Liver (tissue), 9 donors: ENCODE results near the gene ATP10D. TPM values are rescaled to one million over a fixed set of nuclear protein-coding genes. Genes with fewer than 3 reads are reported as not detected.

Experiments used
- DNase-seq: peaks from one replicate; pipeline ENCODE4 v3.0.0-alpha.2; 2017; ENCODE audit warnings: low spot score
- H3K27ac ChIP-seq, 2 donors: one replicate each; pipeline ENCODE4 v1.7.0; 2013; ENCODE audit warnings: inconsistent platforms in 2 of 2, low read length in 2 of 2, control low read depth in 1 of 2, low read depth in 1 of 2, mild to moderate bottlenecking in 1 of 2
- H3K27me3 ChIP-seq, 4 donors: one replicate each; pipeline versions ENCODE4 v1.6.1 to v1.7.0; 2013; ENCODE audit warnings: low read length in 3 of 4, inconsistent platforms in 1 of 4, mild to moderate bottlenecking in 1 of 4, moderate library complexity in 1 of 4; ENCODE audit not compliant: control insufficient read depth in 4 of 4, insufficient read depth in 4 of 4
- H3K36me3 ChIP-seq, 4 donors: one replicate each; pipeline versions ENCODE4 v1.6.1 to v1.7.0; 2013; ENCODE audit warnings: low read length in 3 of 4, mild to moderate bottlenecking in 3 of 4, low read depth in 1 of 4, moderate library complexity in 1 of 4; ENCODE audit not compliant: control insufficient read depth in 4 of 4, insufficient read depth in 3 of 4
- H3K4me1 ChIP-seq, 4 donors: one replicate each; pipeline versions ENCODE4 v1.6.1 to v1.7.0; 2013; ENCODE audit warnings: low read length in 3 of 4, mild to moderate bottlenecking in 3 of 4, moderate library complexity in 1 of 4; ENCODE audit not compliant: control insufficient read depth in 4 of 4, insufficient read depth in 4 of 4
- H3K4me3 ChIP-seq, 3 donors: one replicate each; pipeline versions ENCODE4 v1.6.1 to v1.7.0; 2013; ENCODE audit warnings: low read length in 3 of 3, control low read depth in 1 of 3, low read depth in 1 of 3, mild to moderate bottlenecking in 1 of 3
- H3K9ac ChIP-seq, 2 donors: one replicate each; pipeline ENCODE4 v1.7.0; 2013; ENCODE audit warnings: low read length in 2 of 2, mild to moderate bottlenecking in 2 of 2, moderate library complexity in 2 of 2, control low read depth in 1 of 2, low read depth in 1 of 2
- H3K9me3 ChIP-seq, 4 donors: one replicate each; pipeline versions ENCODE4 v1.6.1 to v1.7.0; 2013; ENCODE audit warnings: low read length in 3 of 4; ENCODE audit not compliant: control insufficient read depth in 4 of 4
- ATF3 ChIP-seq: IDR thresholded peaks from 2 replicates; pipeline ENCODE4 v1.6.1; 2016; ENCODE audit warnings: antibody characterized with exemption
- CTCF ChIP-seq: fragments of 150-350 bp; IDR thresholded peaks from 2 replicates; pipeline ENCODE4 v1.5.1; 2017; ENCODE audit warnings: improper control_type of control experiment, low read depth, low read length; ENCODE audit not compliant: missing input control
- EGR1 ChIP-seq, 2 donors: IDR thresholded peaks; 2 replicates each; pipeline ENCODE4 v1.6.1; 2016 to 2018; ENCODE audit warnings: antibody characterized with exemption in 2 of 2, low read depth in 2 of 2
- FOXA1 ChIP-seq: IDR thresholded peaks from 2 replicates; pipeline ENCODE4 v1.6.1; 2016; ENCODE audit warnings: antibody characterized with exemption
- FOXA2 ChIP-seq: IDR thresholded peaks from 2 replicates; pipeline ENCODE4 v1.6.1; 2016; ENCODE audit warnings: antibody characterized with exemption
- GABPA ChIP-seq, 2 donors: IDR thresholded peaks in 1 of 2; conservative IDR thresholded peaks in 1 of 2; 2 replicates each; pipeline ENCODE4 v1.6.1; 2016; ENCODE audit warnings: antibody characterized with exemption in 2 of 2, mild to moderate bottlenecking in 1 of 2, moderate library complexity in 1 of 2
- HNF4A ChIP-seq, 2 donors: conservative IDR thresholded peaks; 2 replicates each; pipeline ENCODE4 v1.6.1; 2016; ENCODE audit warnings: antibody characterized with exemption in 2 of 2, mild to moderate bottlenecking in 2 of 2
- HNF4G ChIP-seq: IDR thresholded peaks from 2 replicates; pipeline ENCODE4 v1.6.1; 2016; ENCODE audit warnings: antibody characterized with exemption
- MAX ChIP-seq: IDR thresholded peaks from 2 replicates; pipeline ENCODE4 v1.6.1; 2016; ENCODE audit warnings: antibody characterized with exemption
- RAD21 ChIP-seq, 2 donors: IDR thresholded peaks; 2 replicates each; pipeline ENCODE4 v1.6.1; 2016; ENCODE audit warnings: antibody characterized with exemption in 2 of 2, mild to moderate bottlenecking in 2 of 2
- REST ChIP-seq: IDR thresholded peaks from 2 replicates; pipeline ENCODE4 v1.6.1; 2016; ENCODE audit warnings: antibody characterized with exemption, mild to moderate bottlenecking
- RXRA ChIP-seq, 2 donors: IDR thresholded peaks; 2 replicates each; pipeline ENCODE4 v1.6.1; 2017 to 2018; ENCODE audit warnings: antibody characterized with exemption in 2 of 2, mild to moderate bottlenecking in 1 of 2
- SP1 ChIP-seq: IDR thresholded peaks from 2 replicates; pipeline ENCODE4 v1.6.1; 2018; ENCODE audit warnings: antibody characterized with exemption, mild to moderate bottlenecking
- TAF1 ChIP-seq: conservative IDR thresholded peaks from 2 replicates; pipeline ENCODE4 v1.6.1; 2016; ENCODE audit warnings: antibody characterized with exemption, mild to moderate bottlenecking
- YY1 ChIP-seq: IDR thresholded peaks from 2 replicates; pipeline ENCODE4 v1.6.1; 2016; ENCODE audit warnings: antibody characterized with exemption, mild to moderate bottlenecking
- ZBTB33 ChIP-seq: IDR thresholded peaks from 2 replicates; pipeline ENCODE4 v1.6.1; 2016; ENCODE audit warnings: antibody characterized with exemption
- WGBS: extraction: QIAGEN DNeasy Blood & Tissue Kit; methylation state at CpG from one replicate; pipeline ENCODE4 v1.1.7; 2013; 5-methylcytosine and 5-hydroxymethylcytosine counted together
- polyA plus RNA-seq, 2 donors: library from polyadenylated mRNA; stranded (reverse) in 1 of 2; unstranded in 1 of 2; fragments of 200-250 nt in 1 of 2; fragments of >200 nt in 1 of 2; fragmentation: Nextera tagmentation in 1 of 2; extraction: Ambion mirVana in 1 of 2; gene quantifications; one replicate each; pipeline versions ENCODE4 v1.2.1 to v1.2.3, GENCODE V29; 2013 to 2015
- total RNA-seq, 2 donors: library from RNA; depleted of rRNA; stranded (reverse); fragments of >200 nt; gene quantifications; one replicate each; pipeline ENCODE4 v1.2.3, GENCODE V29; 2014
- donor health status: healthy.
- donor health status: healthy.
- donor health status: healthy.
- donor health status: healthy.
- donor health status: healthy.

Gene ATP10D
- total and polyA plus RNA-seq, 4 donors: 4.3 to 13.6 (median 7.4) TPM

- WGBS: 90% methylated on average over 4 of the region's 4 CpGs
- Histone ChIP-seq H3K4me1 (no peaks in the 10 kb centered on the region), H3K36me3 (no peaks in the 10 kb centered on the region), H3K9me3 (no peaks in the 10 kb centered on the region), H3K9ac (no peak overlapping the region), H3K4me3 (no peak overlapping the region), H3K27ac (no peak overlapping the region), H3K27me3 (no peaks in the 10 kb centered on the region)
- no peak for TF ChIP-seq HNF4A (conservative IDR thresholded peaks at IDR 0.05)
- no peak for TF ChIP-seq CTCF
- no peak for TF ChIP-seq HNF4G
- no peak for TF ChIP-seq EGR1 (IDR thresholded peaks at IDR 0.05; ENCODE audit: low read depth in 2 of 2)
- TF ChIP-seq SP1: no peak
- TF ChIP-seq GABPA (IDR thresholded peaks at IDR 0.05 in 1 of 2, conservative IDR thresholded peaks at IDR 0.05 in 1 of 2): no peak
- no peak for TF ChIP-seq RXRA (IDR thresholded peaks at IDR 0.05)
- no peak for TF ChIP-seq YY1
- no peak for TF ChIP-seq ZBTB33
- TF ChIP-seq REST: no peak
- TF ChIP-seq TAF1: no peak
- TF ChIP-seq ATF3: no peak
- TF ChIP-seq FOXA1: no peak
- TF ChIP-seq MAX: no peak
- TF ChIP-seq RAD21 (IDR thresholded peaks at IDR 0.05): no peak
- TF ChIP-seq FOXA2: no peak
- DNase-seq: no peak
Observed at GRCh38 chr4:47478804-47479203, 6.3 kb upstream of the ATP10D start.

- WGBS: 71% methylated on average over 4 of the region's 4 CpGs
- TF ChIP-seq REST (no peak), FOXA2 (no peak), FOXA1 (no peak), RAD21 (IDR thresholded peaks at IDR 0.05) (no peak)
- peaks cover 0 to 11% (median 2%) of the 10 kb centered on the region in 4 donors for H3K4me1 ChIP-seq
Observed at GRCh38 chr4:47482326-47482725, 2.7 kb upstream of the ATP10D start.

More at GRCh38 chr4:47482326-47482725, 2.7 kb upstream of the ATP10D start:
- Histone ChIP-seq H3K36me3 (no peaks in the 10 kb centered on the region), H3K27me3 (no peaks in the 10 kb centered on the region), H3K27ac (no peak overlapping the region), H3K4me3 (no peak overlapping the region), H3K9ac (no peak overlapping the region), H3K9me3 (no peaks in the 10 kb centered on the region)
- no peak for DNase-seq
